ENCODE results near the gene APLNR. TPM values are rescaled to one million over a fixed set of nuclear protein-coding genes. Genes with fewer than 3 reads are reported as not detected.
"Not testable (repeated sequence)": the region's sequence is repeated elsewhere in the genome, so short reads cannot be mapped to it uniquely, and the experiment has no call there.

APLNR gene
- total RNA-seq (2014; rRNA removed; shearing (Covaris generic)): not detected in 2 replicates
- not detected in 2 replicates for polyA plus RNA-seq (2015; cell fraction: cytosol; rRNA removed)
- polyA plus RNA-seq (2015; cell fraction: nucleus; rRNA removed): not detected in 2 replicates

GRCh38 chr11:57237204-57237681 is at the start of gene APLNR:
Gene APLNR (minus strand): TSS chr11:57237250. CDS start chr11:57237004, 246 bp downstream.
- DNase-seq (ENCODE audit: low read depth, low spot score): no peak
- in situ Hi-C loops (cut with HindIII; ENCODE audit: low pct_unique_long_range_greater_than_20kb, low sequenced_read_pairs): no loop called here

GRCh38 chr11:57283231-57283990 is 46.4 kb upstream of the APLNR start:
- in situ Hi-C loops (cut with HindIII; ENCODE audit: low pct_unique_long_range_greater_than_20kb, low sequenced_read_pairs): no loop called here

GRCh38 chr11:57281546-57281945 is 44.5 kb upstream of the APLNR start:
- in situ Hi-C loops (cut with HindIII; ENCODE audit: low pct_unique_long_range_greater_than_20kb, low sequenced_read_pairs); DNase-seq (ENCODE audit: low read depth, low spot score): not testable (repeated sequence)

More at GRCh38 chr11:57283231-57283990, 46.4 kb upstream of the APLNR start:
- no peak for DNase-seq (ENCODE audit: low read depth, low spot score)

GRCh38 chr11:57279116-57279515 is 42.1 kb upstream of the APLNR start:
- no peak for DNase-seq (ENCODE audit: low read depth, low spot score)
- in situ Hi-C loops (cut with HindIII; ENCODE audit: low pct_unique_long_range_greater_than_20kb, low sequenced_read_pairs): no loop called here

GRCh38 chr11:57278721-57279095 is 41.7 kb upstream of the APLNR start:
- in situ Hi-C loops (cut with HindIII; ENCODE audit: low pct_unique_long_range_greater_than_20kb, low sequenced_read_pairs): no loop called here
- DNase-seq (ENCODE audit: low read depth, low spot score): no peak

GRCh38 chr11:57277845-57278720 is 41.0 kb upstream of the APLNR start:
- peak; percentile 86 for DNase-seq (ENCODE audit: low read depth, low spot score)
- in situ Hi-C loops (cut with HindIII; ENCODE audit: low pct_unique_long_range_greater_than_20kb, low sequenced_read_pairs): no loop called here

GRCh38 chr11:57276971-57277675 is 40.1 kb upstream of the APLNR start:
- in situ Hi-C loops (cut with HindIII; ENCODE audit: low pct_unique_long_range_greater_than_20kb, low sequenced_read_pairs): no loop called here
- DNase-seq (ENCODE audit: low read depth, low spot score): no peak

GRCh38 chr11:57276169-57276970 is 39.3 kb upstream of the APLNR start:
- in situ Hi-C loops (cut with HindIII; ENCODE audit: low pct_unique_long_range_greater_than_20kb, low sequenced_read_pairs): no loop called here
- no peak for DNase-seq (ENCODE audit: low read depth, low spot score)

GRCh38 chr11:57275582-57275981 is 38.5 kb upstream of the APLNR start:
- no peak for DNase-seq (ENCODE audit: low read depth, low spot score)
- in situ Hi-C loops (cut with HindIII; ENCODE audit: low pct_unique_long_range_greater_than_20kb, low sequenced_read_pairs): no loop called here

GRCh38 chr11:57274904-57275498 is 38.0 kb upstream of the APLNR start:
- in situ Hi-C loops (cut with HindIII; ENCODE audit: low pct_unique_long_range_greater_than_20kb, low sequenced_read_pairs): no loop called here
- no peak for DNase-seq (ENCODE audit: low read depth, low spot score)

GRCh38 chr11:57273448-57274058 is 36.5 kb upstream of the APLNR start:
- in situ Hi-C loops (cut with HindIII; ENCODE audit: low pct_unique_long_range_greater_than_20kb, low sequenced_read_pairs): no loop called here

GRCh38 chr11:57269571-57270021 is 32.5 kb upstream of the APLNR start:
- DNase-seq (ENCODE audit: low read depth, low spot score): no peak
- in situ Hi-C loops (cut with HindIII; ENCODE audit: low pct_unique_long_range_greater_than_20kb, low sequenced_read_pairs): no loop called here

More at GRCh38 chr11:57273448-57274058, 36.5 kb upstream of the APLNR start:
- no peak for DNase-seq (ENCODE audit: low read depth, low spot score)

- DNase-seq (ENCODE audit: low read depth, low spot score): no peak
- in situ Hi-C loops (cut with HindIII; ENCODE audit: low pct_unique_long_range_greater_than_20kb, low sequenced_read_pairs): no loop called here
Measured at GRCh38 chr11:57266157-57266556, 29.1 kb upstream of the APLNR start.

- no peak for DNase-seq (ENCODE audit: low read depth, low spot score)
- in situ Hi-C loops (cut with HindIII; ENCODE audit: low pct_unique_long_range_greater_than_20kb, low sequenced_read_pairs): no loop called here
Measured at GRCh38 chr11:57263351-57263750, 26.3 kb upstream of the APLNR start.

GRCh38 chr11:57262157-57262556 is 25.1 kb upstream of the APLNR start:
- DNase-seq (ENCODE audit: low read depth, low spot score): no peak
- in situ Hi-C loops (cut with HindIII; ENCODE audit: low pct_unique_long_range_greater_than_20kb, low sequenced_read_pairs): no loop called here
